Neural progenitor cell (in vitro differentiated cells): ENCODE measurements around the gene GATA1. TPM values are rescaled to one million over a fixed set of nuclear protein-coding genes. Genes with fewer than 3 reads are reported as not detected.

Experiments
- DNase-seq: peaks from one replicate; pipeline ENCODE4 v3.0.0-alpha.2; 2016; ENCODE audit warnings: low spot score
- H2AFZ ChIP-seq: fragments of 200-600 bp; sonication (generic); replicated peaks from 2 replicates; pipeline ENCODE4 v1.6.1; 2016; ENCODE audit warnings: antibody characterized with exemption
- H3F3A ChIP-seq: fragments of 200-600 bp; sonication (generic); 2 replicates; pipeline ENCODE4 v1.6.1; 2016; ENCODE audit warnings: antibody characterized with exemption, low read depth
- H3K27ac ChIP-seq: fragments of 200-600 bp; sonication (generic); 2 replicates; pipeline ENCODE4 v1.5.1; 2016; ENCODE audit warnings: mild to moderate bottlenecking
- H3K27me3 ChIP-seq: fragments of 200-600 bp; sonication (generic); 2 replicates; pipeline ENCODE4 v1.6.1; 2016; ENCODE audit warnings: mild to moderate bottlenecking, moderate library complexity
- H3K36me3 ChIP-seq: fragments of 200-600 bp; sonication (generic); 2 replicates; pipeline ENCODE4 v1.5.1; 2016
- H3K4me1 ChIP-seq: fragments of 200-600 bp; sonication (generic); 2 replicates; pipeline ENCODE4 v1.6.1; 2016; ENCODE audit warnings: mixed run types
- H3K4me2 ChIP-seq: fragments of 200-600 bp; sonication (generic); 2 replicates; pipeline ENCODE4 v1.6.1; 2016
- H3K4me3 ChIP-seq: fragments of 200-600 bp; sonication (generic); 2 replicates; pipeline ENCODE4 v1.5.1; 2016
- H3K79me2 ChIP-seq: fragments of 200-600 bp; sonication (generic); 2 replicates; pipeline ENCODE4 v1.6.1; 2016; ENCODE audit warnings: low read depth
- H3K9ac ChIP-seq: fragments of 200-600 bp; sonication (generic); 2 replicates; pipeline ENCODE4 v1.6.1; 2016
- H3K9me3 ChIP-seq: fragments of 200-600 bp; sonication (generic); 2 replicates; pipeline ENCODE4 v1.5.1; 2016; ENCODE audit warnings: low read depth
- H4K20me1 ChIP-seq: fragments of 200-600 bp; sonication (generic); 2 replicates; pipeline ENCODE4 v1.6.1; 2016; ENCODE audit warnings: low read depth
- H3K27ac Mint-ChIP-seq: 3 replicates; pipeline ENCODE4 v1.8.0; 2021; ENCODE audit warnings: mixed read lengths
- H3K27me3 Mint-ChIP-seq: 2 replicates; pipeline ENCODE4 v1.8.0; 2022; ENCODE audit warnings: low read depth, mild to moderate bottlenecking, inconsistent platforms, moderate library complexity, mixed read lengths; ENCODE audit not compliant: insufficient read depth
- H3K36me3 Mint-ChIP-seq: 3 replicates; pipeline ENCODE4 v1.8.0; 2021; ENCODE audit warnings: mixed read lengths
- H3K4me1 Mint-ChIP-seq: 3 replicates; pipeline ENCODE4 v1.8.0; 2021; ENCODE audit warnings: mixed read lengths
- H3K4me3 Mint-ChIP-seq: 3 replicates; pipeline ENCODE4 v1.8.0; 2021; ENCODE audit warnings: mild to moderate bottlenecking, moderate library complexity, mixed read lengths
- H3K9me3 Mint-ChIP-seq: 3 replicates; pipeline ENCODE4 v1.8.0; 2020; ENCODE audit warnings: mixed read lengths
- CTCF ChIP-seq: fragments of 200-600 bp; sonication (generic); IDR thresholded peaks from 2 replicates; pipeline ENCODE4 v1.5.1; 2017; ENCODE audit warnings: antibody characterized with exemption, mild to moderate bottlenecking
- EZH2 ChIP-seq: fragments of 200-600 bp; sonication (generic); IDR thresholded peaks from 2 replicates; pipeline ENCODE4 v1.6.1; 2017; ENCODE audit warnings: antibody characterized with exemption, mild to moderate bottlenecking, moderate library complexity
- EZH2phosphoT487 ChIP-seq: fragments of 200-600 bp; sonication (generic); IDR thresholded peaks from 2 replicates; pipeline ENCODE4 v1.6.1; 2017; ENCODE audit warnings: antibody characterized with exemption
- total RNA-seq: library from RNA; depleted of rRNA; stranded (reverse); fragments of >200 nt; gene quantifications from 2 replicates; pipeline ENCODE4 v1.2.3, GENCODE V29; 2015; ENCODE audit warnings: low replicate concordance

The GATA1 gene
- total RNA-seq, result not detected in 2 replicates

- Histone ChIP-seq H3K27me3 (no peaks in the 10 kb centered on the region), H2AFZ (no peak within 1 kb of the TSS), H3K9ac (no peak within 1 kb of the TSS), H3K9me3 (no peaks in the 10 kb centered on the region), H3K4me1 (no peaks in the 10 kb centered on the region), H3K36me3 (no peaks in the 10 kb centered on the region), H3K79me2 (no peaks in the 10 kb centered on the region), H3K4me3 (no peak within 1 kb of the TSS), H3F3A (no peaks in the 10 kb centered on the region), H3K4me2 (no peak within 1 kb of the TSS), H4K20me1 (no peaks in the 10 kb centered on the region), H3K27ac (no peak within 1 kb of the TSS)
- no peak for DNase-seq
- peaks cover 6% of the 10 kb centered on the region for H3K27me3 Mint-ChIP-seq
- no peak within 1 kb of the TSS for H3K4me3 Mint-ChIP-seq
- H3K36me3 Mint-ChIP-seq, result no peaks in the 10 kb centered on the region
- H3K4me1 Mint-ChIP-seq, result no peaks in the 10 kb centered on the region
- H3K27ac Mint-ChIP-seq, result peak within 1 kb of the TSS; percentile 5
- peaks cover 12% of the 10 kb centered on the region for H3K9me3 Mint-ChIP-seq
- TF ChIP-seq EZH2 (no peak), CTCF (no peak), EZH2phosphoT487 (no peak)
Observed at GRCh38 chrX:48786341-48786800, at the start of gene GATA1. Gene GATA1 (plus strand): TSS chrX:48786590. CDS start chrX:48791110, 4,520 bp downstream.

- Mint-ChIP-seq H3K9me3 (peaks cover 19% of the 10 kb centered on the region), H3K4me1 (peaks cover 17% of the 10 kb centered on the region), H3K27ac (no peak overlapping the region), H3K36me3 (no peaks in the 10 kb centered on the region), H3K4me3 (peak overlapping the region; percentile 91), H3K27me3 (no peaks in the 10 kb centered on the region)
- Histone ChIP-seq H3K9ac (no peak overlapping the region), H3F3A (peaks cover 10% of the 10 kb centered on the region), H2AFZ (peak overlapping the region; percentile 69), H3K36me3 (no peaks in the 10 kb centered on the region), H3K27me3 (no peaks in the 10 kb centered on the region), H3K9me3 (no peaks in the 10 kb centered on the region), H3K4me1 (no peaks in the 10 kb centered on the region), H4K20me1 (no peaks in the 10 kb centered on the region), H3K79me2 (no peaks in the 10 kb centered on the region), H3K4me3 (peak overlapping the region; percentile 60), H3K27ac (no peak overlapping the region), H3K4me2 (peak overlapping the region; percentile 61)
- TF ChIP-seq EZH2phosphoT487 (no peak), CTCF (no peak), EZH2 (no peak)
- no peak for DNase-seq
Observed at GRCh38 chrX:48736878-48737212, 49.5 kb upstream of the GATA1 start.

- no peaks in the 10 kb centered on the region for H3K9me3 ChIP-seq
- H3K27ac Mint-ChIP-seq, result peak overlapping the region; percentile 95
- H3K36me3 Mint-ChIP-seq, result no peaks in the 10 kb centered on the region
- no peaks in the 10 kb centered on the region for H3K79me2 ChIP-seq
- H3K27me3 Mint-ChIP-seq, result no peaks in the 10 kb centered on the region
- H3K9ac ChIP-seq, result peak overlapping the region; percentile 50
- peak overlapping the region; percentile 75 for H3K4me2 ChIP-seq
- no peaks in the 10 kb centered on the region for H3K4me1 ChIP-seq
- H2AFZ ChIP-seq, result no peak overlapping the region
- H4K20me1 ChIP-seq, result no peaks in the 10 kb centered on the region
- peaks cover 10% of the 10 kb centered on the region for H3F3A ChIP-seq
- peak overlapping the region; percentile 60 for H3K4me3 ChIP-seq
- peaks cover 19% of the 10 kb centered on the region for H3K9me3 Mint-ChIP-seq
- H3K27ac ChIP-seq, result peak overlapping the region; percentile 76
- no peak for TF ChIP-seq EZH2phosphoT487
- H3K4me3 Mint-ChIP-seq, result peak overlapping the region; percentile 91
- peaks cover 17% of the 10 kb centered on the region for H3K4me1 Mint-ChIP-seq
- no peaks in the 10 kb centered on the region for H3K36me3 ChIP-seq
- peak; percentile 95 for DNase-seq
- H3K27me3 ChIP-seq, result no peaks in the 10 kb centered on the region
Observed at GRCh38 chrX:48737213-48737938, 49.0 kb upstream of the GATA1 start.

GRCh38 chrX:48737940-48738339, 48.5 kb upstream of the GATA1 start:
- H3K79me2 ChIP-seq, result no peaks in the 10 kb centered on the region

More at GRCh38 chrX:48737940-48738339, 48.5 kb upstream of the GATA1 start:
- peaks cover 22% of the 10 kb centered on the region for H3K9me3 Mint-ChIP-seq
- H3K27ac ChIP-seq, result peak overlapping the region; percentile 76
- H3K27ac Mint-ChIP-seq, result peak overlapping the region; percentile 95
- DNase-seq, result no peak
- no peak for TF ChIP-seq EZH2phosphoT487
- no peak for TF ChIP-seq EZH2
- TF ChIP-seq CTCF, result no peak
- peak overlapping the region; percentile 91 for H3K4me3 Mint-ChIP-seq
- H3K36me3 ChIP-seq, result no peaks in the 10 kb centered on the region
- H3K4me2 ChIP-seq, result peak overlapping the region; percentile 75
- H3F3A ChIP-seq, result peaks cover 10% of the 10 kb centered on the region
- H3K27me3 ChIP-seq, result no peaks in the 10 kb centered on the region
- H3K27me3 Mint-ChIP-seq, result no peaks in the 10 kb centered on the region
- no peaks in the 10 kb centered on the region for H3K9me3 ChIP-seq
- peak overlapping the region; percentile 60 for H3K4me3 ChIP-seq
- H3K4me1 ChIP-seq, result no peaks in the 10 kb centered on the region
- peaks cover 17% of the 10 kb centered on the region for H3K4me1 Mint-ChIP-seq
- no peaks in the 10 kb centered on the region for H3K36me3 Mint-ChIP-seq
- H3K9ac ChIP-seq, result peak overlapping the region; percentile 50
- H4K20me1 ChIP-seq, result no peaks in the 10 kb centered on the region
- peak overlapping the region; percentile 5 for H2AFZ ChIP-seq
